A549 (cell line): Measurements from ENCODE around the gene PNPLA2. TPM values are rescaled to one million over a fixed set of nuclear protein-coding genes. Genes with fewer than 3 reads are reported as not detected.
A peak's percentile ranks its signal among the peaks of the same experiment; 100 is the strongest.

ENCODE experiments used
- ATAC-seq, 2 experiments: fragments of 200-7000 bp in 1 of 2; fragments of >200 bp in 1 of 2; cut with Nextera tagmentation in 1 of 2; cut with Tn5 transposase in 1 of 2; 3 replicates each; pipeline versions ENCODE4 v1.8.0 to v1.9.1; 2018 to 2020; ENCODE audit warnings: mild to moderate bottlenecking in 1 of 2, moderate library complexity in 1 of 2
- CTCF ChIA-PET: fragments of 300-600 bp; sonication (Branson Sonifier 250); formaldehyde crosslinking; extraction: SDS; loops from one replicate; lab custom pipeline; 2021; ENCODE audit warnings: antibody characterized with exemption, inconsistent platforms; lab: Yijun Ruan, JAX
- POLR2A ChIA-PET: fragments of 350-600 bp; formaldehyde crosslinking; extraction: SDS; loops from one replicate; lab custom pipeline; 2021; ENCODE audit warnings: antibody characterized with exemption, inconsistent platforms; lab: Yijun Ruan, JAX
- DNase-seq, 2 experiments: peaks; one replicate each; pipeline versions ENCODE4 v3.0.0 to v3.0.0-alpha.2; 2011 to 2016; ENCODE audit warnings: low read depth in 1 of 2, low spot score in 1 of 2
- FAIRE-seq: peaks from 2 replicates; lab custom pipeline; 2011; peaks lifted over from hg19 to GRCh38; lab: Jason Lieb, UNC
- H3K27ac ChIP-seq, 2 experiments: fragments of >200 bp; sonication (Bioruptor Twin); formaldehyde crosslinking; 3 replicates each; pipeline ENCODE4 v1.5.1; 2016 to 2017
- H3K4me1 ChIP-seq: fragments of >200 bp; sonication (Bioruptor Twin); formaldehyde crosslinking; 3 replicates; pipeline ENCODE4 v1.6.1; 2016
- H3K4me2 ChIP-seq: fragments of >200 bp; sonication (Bioruptor Twin); formaldehyde crosslinking; 3 replicates; pipeline ENCODE4 v1.6.1; 2016
- H3K4me3 ChIP-seq: fragments of >200 bp; sonication (Bioruptor Twin); formaldehyde crosslinking; 3 replicates; pipeline ENCODE4 v1.5.1; 2016
- H3K9me3 ChIP-seq: fragments of >200 bp; sonication (Bioruptor Twin); formaldehyde crosslinking; 3 replicates; pipeline ENCODE4 v1.6.1; 2016
- ATOH8 ChIP-seq: fragments of 250-450 bp; sonication (Bioruptor Pico); IDR thresholded peaks from 2 replicates; pipeline ENCODE4 v1.5.0; 2020; ENCODE audit warnings: low read depth, mild to moderate bottlenecking, moderate library complexity
- BHLHE40 ChIP-seq: IDR thresholded peaks from 2 replicates; pipeline ENCODE4 v1.6.1; 2012; ENCODE audit warnings: low read depth, low read length, inconsistent platforms
- CEBPB ChIP-seq, 2 experiments: fragments of >200 bp in 1 of 2; sonication (Bioruptor Twin) in 1 of 2; formaldehyde crosslinking in 1 of 2; IDR thresholded peaks; 2 replicates each; pipeline ENCODE4 v1.6.1; 2012 to 2016
- EP300 ChIP-seq, 2 experiments: fragments of >200 bp; sonication (Bioruptor Twin); formaldehyde crosslinking; IDR thresholded peaks; 2 replicates in 1 of 2; 3 replicates in 1 of 2; pipeline ENCODE4 v1.6.1; 2016 to 2017
- FOSB ChIP-seq: fragments of 250-450 bp; sonication (Bioruptor Pico); IDR thresholded peaks from 2 replicates; pipeline ENCODE4 v1.5.0; 2020; ENCODE audit warnings: mild to moderate bottlenecking, moderate library complexity
- FOSL2 ChIP-seq, 2 experiments: fragments of 450-650 bp in 1 of 2; fragments of >200 bp in 1 of 2; sonication (Bioruptor Twin) in 1 of 2; formaldehyde crosslinking; IDR thresholded peaks; 2 replicates each; pipeline versions ENCODE4 v1.5.0 to v1.6.1; 2016 to 2020; ENCODE audit warnings: mild to moderate bottlenecking in 1 of 2, moderate library complexity in 1 of 2
- HEYL ChIP-seq: fragments of 250-450 bp; sonication (Bioruptor Pico); IDR thresholded peaks from 2 replicates; pipeline ENCODE4 v1.8.0; 2021; ENCODE audit warnings: mild to moderate bottlenecking, moderate library complexity
- HOXA7 ChIP-seq: fragments of 250-450 bp; sonication (Bioruptor Pico); IDR thresholded peaks from 2 replicates; pipeline ENCODE4 v1.5.0; 2020; ENCODE audit warnings: mild to moderate bottlenecking, moderate library complexity
- HOXB5 ChIP-seq: fragments of 250-450 bp; sonication (Bioruptor Pico); IDR thresholded peaks from 2 replicates; pipeline ENCODE4 v1.5.0; 2020; ENCODE audit warnings: mild to moderate bottlenecking, moderate library complexity
- JUNB ChIP-seq: fragments of >200 bp; sonication (Bioruptor Twin); formaldehyde crosslinking; IDR thresholded peaks from 2 replicates; pipeline ENCODE4 v1.6.1; 2016
- MAFK ChIP-seq: fragments of 450-650 bp; IDR thresholded peaks from 2 replicates; pipeline ENCODE4 v1.6.1; 2014; ENCODE audit not compliant: partially characterized antibody
- MAX ChIP-seq: IDR thresholded peaks from 2 replicates; pipeline ENCODE4 v1.6.1; 2012
- MAZ ChIP-seq: fragments of 150-350 bp; IDR thresholded peaks from 2 replicates; pipeline ENCODE4 v1.6.1; 2014; ENCODE audit warnings: antibody characterized with exemption, low read depth, low read length, borderline replicate concordance
- PBX3 ChIP-seq: IDR thresholded peaks from 2 replicates; pipeline ENCODE4 v1.6.1; 2012
- RCOR1 ChIP-seq: fragments of 150-350 bp; IDR thresholded peaks from 2 replicates; pipeline ENCODE4 v1.6.1; 2014; ENCODE audit warnings: antibody characterized with exemption, low read length, low read depth
- REST ChIP-seq: fragments of 200-600 bp; sonication (generic); IDR thresholded peaks from 2 replicates; pipeline ENCODE4 v1.6.1; 2016; ENCODE audit warnings: antibody characterized with exemption, mild to moderate bottlenecking, moderate library complexity
- SMC3 ChIP-seq: fragments of >200 bp; sonication (Bioruptor Twin); formaldehyde crosslinking; IDR thresholded peaks from 3 replicates; pipeline ENCODE4 v1.6.1; 2018; ENCODE audit warnings: inconsistent platforms
- TP53 ChIP-seq: fragments of 250-450 bp; sonication (Bioruptor Pico); IDR thresholded peaks from 2 replicates; pipeline ENCODE4 v1.5.0; 2021; ENCODE audit warnings: mild to moderate bottlenecking, moderate library complexity
- USF2 ChIP-seq: fragments of 450-650 bp; IDR thresholded peaks from 2 replicates; pipeline ENCODE4 v1.6.1; 2014; ENCODE audit warnings: antibody characterized with exemption
- WGBS: methylation state at CpG from one replicate; pipeline ENCODE4 v1.1.6; 2017; ENCODE audit errors: missing lambda C conversion rate; 5-methylcytosine and 5-hydroxymethylcytosine counted together
- polyA plus RNA-seq, 4 experiments: library from polyadenylated mRNA; depleted of rRNA in 3 of 4; stranded (reverse); fragments of >200 nt; fragmentation: RNase III in 1 of 4; extraction: RNeasy Plus Mini Kit Qiagen cat#74134 plus additional on column Dnase treatment in 1 of 4; gene quantifications; 2 replicates in 3 of 4; 3 replicates in 1 of 4; pipeline ENCODE4 v1.2.3, GENCODE V29; 2011 to 2017

Gene PNPLA2
- polyA plus RNA-seq, 2 of the 4 experiments (the other 2 are of a cell fraction), result 13.2 to 25.4 TPM

GRCh38 chr11:783581-784015 lies 35.1 kb upstream of the PNPLA2 start:
- Histone ChIP-seq H3K27ac (no peak overlapping the region), H3K9me3 (no peaks in the 10 kb centered on the region), H3K4me3 (no peak overlapping the region), H3K4me1 (peaks cover under 1% of the 10 kb centered on the region; the same call in 1 of the 3 replicates), H3K4me2 (no peak overlapping the region)
- CTCF ChIA-PET, result interaction anchor here (0.6 to 2.2 kb wide), 10 partner anchors 8 to 1133 kb away, joined by 3 to 14 read pairs (median 6); partner anchors contain the start of gene SLC25A22
- DNase-seq (peak in 1 of 2 experiments; percentile 50), FAIRE-seq (no peak), ATAC-seq (peak in 1 of 2 experiments; percentile 65; a peak in 3 of 6 replicates)
- TF ChIP-seq SMC3 (no peak), MAX (no peak), ATOH8 (CRISPR knock-in tag) (no peak), FOSL2 (IDR thresholded peaks at IDR 0.05) (no peak), FOSL2 (CRISPR knock-in tag; IDR thresholded peaks at IDR 0.05) (no peak), HEYL (CRISPR knock-in tag) (no peak), REST (no peak), CEBPB (IDR thresholded peaks at IDR 0.05) (no peak), MAZ (no peak), JUNB (no peak), PBX3 (no peak), HOXA7 (CRISPR knock-in tag) (no peak), RCOR1 (no peak), USF2 (no peak), EP300 (IDR thresholded peaks at IDR 0.05) (no peak), MAFK (no peak), HOXB5 (CRISPR knock-in tag) (no peak), BHLHE40 (no peak), FOSB (CRISPR knock-in tag) (no peak)
- POLR2A ChIA-PET, result no interaction called here
- 81% methylated on average over 24 of the region's 24 CpGs for WGBS

GRCh38 chr11:786235-787083 lies 32.3 kb upstream of the PNPLA2 start:
- Histone ChIP-seq H3K9me3 (no peaks in the 10 kb centered on the region), H3K27ac (no peak overlapping the region), H3K4me1 (peaks cover 23% of the 10 kb centered on the region), H3K4me3 (no peak overlapping the region), H3K4me2 (no peak overlapping the region)
- TF ChIP-seq MAX (no peak), BHLHE40 (no peak), CEBPB (IDR thresholded peaks at IDR 0.05) (no peak), TP53 (CRISPR knock-in tag) (no peak), MAFK (no peak), SMC3 (no peak)
- ATAC-seq (no peak), DNase-seq (no peak), FAIRE-seq (no peak)
- 85% methylated on average over 18 of the region's 24 CpGs for WGBS
- ChIA-PET POLR2A (interaction anchor here (0.6 to 2.0 kb wide), 2 partner anchors 10 kb away, joined by 3 to 5 read pairs; no protein-coding TSS in a partner anchor), CTCF (interaction anchor here (0.8 to 1.2 kb wide), 3 partner anchors 10 to 124 kb away, joined by 3 read pairs; no protein-coding TSS in a partner anchor)
